BE2C (cell line): ENCODE results near the gene TRIOBP.
"Not testable (repeated sequence)": the region's sequence is repeated elsewhere in the genome, so short reads cannot be mapped to it uniquely, and the experiment has no call there.

Experiments
- DNase-seq: peaks from one replicate; pipeline ENCODE4 v3.0.0-alpha.2; 2020
- H3K27me3 ChIP-seq: fragments of 250-450 bp; sonication (Bioruptor Pico); 2 replicates; pipeline ENCODE4 v1.5.1; 2020; ENCODE audit warnings: mild to moderate bottlenecking
- H3K36me3 ChIP-seq: fragments of 250-450 bp; sonication (Bioruptor Pico); 2 replicates; pipeline ENCODE4 v1.5.1; 2020; ENCODE audit warnings: mild to moderate bottlenecking
- H3K4me1 ChIP-seq: fragments of 250-450 bp; sonication (Bioruptor Pico); 2 replicates; pipeline ENCODE4 v1.5.1; 2020
- H3K4me3 ChIP-seq: 2 replicates; pipeline ENCODE4 v1.5.1; 2011; ENCODE audit warnings: low read depth, low read length
- H3K9me3 ChIP-seq: fragments of 250-450 bp; sonication (Bioruptor Pico); 2 replicates; pipeline ENCODE4 v1.5.1; 2020
- CTCF ChIP-seq: IDR thresholded peaks from 2 replicates; pipeline ENCODE4 v1.5.1; 2012; ENCODE audit warnings: mild to moderate bottlenecking, low read depth, low read length

TRIOBP gene

GRCh38 chr22:37796079-37796478, 99.2 kb downstream of the TRIOBP start:
- Histone ChIP-seq H3K9me3 (no peaks in the 10 kb centered on the region), H3K36me3 (no peaks in the 10 kb centered on the region), H3K27me3 (no peaks in the 10 kb centered on the region), H3K4me1 (no peaks in the 10 kb centered on the region), H3K4me3 (no peak overlapping the region)
- no peak for TF ChIP-seq CTCF
- no peak for DNase-seq

GRCh38 chr22:37797259-37797658, 100.4 kb downstream of the TRIOBP start:
- not testable (repeated sequence) for H3K27me3 ChIP-seq, H3K4me3 ChIP-seq, H3K9me3 ChIP-seq, DNase-seq, H3K4me1 ChIP-seq, H3K36me3 ChIP-seq

- no peaks in the 10 kb centered on the region for H3K9me3 ChIP-seq
- H3K4me1 ChIP-seq: no peaks in the 10 kb centered on the region
- TF ChIP-seq CTCF: no peak
- DNase-seq: no peak
- no peaks in the 10 kb centered on the region for H3K27me3 ChIP-seq
- H3K4me3 ChIP-seq: no peak overlapping the region
- no peaks in the 10 kb centered on the region for H3K36me3 ChIP-seq
Observed at GRCh38 chr22:37797874-37798500, 101.1 kb downstream of the TRIOBP start.

GRCh38 chr22:37799979-37800378, 103.1 kb downstream of the TRIOBP start:
- H3K4me1 ChIP-seq, H3K9me3 ChIP-seq, H3K27me3 ChIP-seq, H3K36me3 ChIP-seq, H3K4me3 ChIP-seq, DNase-seq: not testable (repeated sequence)

GRCh38 chr22:37801946-37802309, 105.1 kb downstream of the TRIOBP start:
- Histone ChIP-seq H3K36me3 (no peaks in the 10 kb centered on the region), H3K27me3 (no peaks in the 10 kb centered on the region), H3K4me3 (peak overlapping the region; percentile 75), H3K4me1 (peaks cover 4% of the 10 kb centered on the region; the same call in 1 of the 2 replicates), H3K9me3 (no peaks in the 10 kb centered on the region)
- no peak for TF ChIP-seq CTCF
- no peak for DNase-seq

GRCh38 chr22:37802310-37803194, 105.7 kb downstream of the TRIOBP start:
- Histone ChIP-seq H3K36me3 (no peaks in the 10 kb centered on the region), H3K9me3 (no peaks in the 10 kb centered on the region), H3K27me3 (no peaks in the 10 kb centered on the region), H3K4me1 (peaks cover 4% of the 10 kb centered on the region; the same call in 1 of the 2 replicates), H3K4me3 (peak overlapping the region; percentile 75)
- no peak for TF ChIP-seq CTCF
- DNase-seq: peak; percentile 78

- peaks cover 4% of the 10 kb centered on the region; the same call in 1 of the 2 replicates for H3K4me1 ChIP-seq
- H3K27me3 ChIP-seq: no peaks in the 10 kb centered on the region
- H3K36me3 ChIP-seq: no peaks in the 10 kb centered on the region
- no peaks in the 10 kb centered on the region for H3K9me3 ChIP-seq
- peak overlapping the region; percentile 75 for H3K4me3 ChIP-seq
- no peak for DNase-seq
- no peak for TF ChIP-seq CTCF
Observed at GRCh38 chr22:37803195-37803638, 106.4 kb downstream of the TRIOBP start.
